PC-9 (cell line): ENCODE data around the gene NTN4.

Source experiments
- EZH2 ChIP-seq: fragments of 200-600 bp; sonication (generic); IDR thresholded peaks from 2 replicates; pipeline ENCODE4 v1.8.0; 2017; ENCODE audit warnings: antibody characterized with exemption, low read depth
- TF ChIP-seq, protein P1 (sequence below): fragments of 200-600 bp; sonication (generic); conservative IDR thresholded peaks from 2 replicates; pipeline ENCODE4 v1.6.1; 2017; ENCODE audit warnings: mixed run types, antibody characterized with exemption, mild to moderate bottlenecking, moderate library complexity

DNA sequence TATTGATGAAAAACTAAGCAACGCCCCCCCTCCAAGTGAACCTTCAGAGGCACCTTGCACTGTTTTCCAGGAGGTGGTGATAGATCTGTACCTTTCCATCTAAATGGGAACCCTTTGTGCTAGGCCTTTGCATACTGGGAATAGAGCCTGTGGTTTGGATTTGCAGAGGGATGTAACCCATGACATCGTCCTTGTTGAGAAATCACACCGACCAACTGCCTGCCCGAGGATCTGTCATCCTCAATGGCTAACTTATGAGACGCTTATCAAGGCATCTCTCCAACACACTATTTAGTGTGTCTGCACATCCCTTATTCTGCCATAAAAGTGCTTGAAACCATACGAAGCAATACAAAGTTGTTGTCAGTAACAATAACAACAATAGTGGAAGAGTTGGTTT, 22.9 kb downstream of the NTN4 start:
- TF ChIP-seq, protein P1, sequence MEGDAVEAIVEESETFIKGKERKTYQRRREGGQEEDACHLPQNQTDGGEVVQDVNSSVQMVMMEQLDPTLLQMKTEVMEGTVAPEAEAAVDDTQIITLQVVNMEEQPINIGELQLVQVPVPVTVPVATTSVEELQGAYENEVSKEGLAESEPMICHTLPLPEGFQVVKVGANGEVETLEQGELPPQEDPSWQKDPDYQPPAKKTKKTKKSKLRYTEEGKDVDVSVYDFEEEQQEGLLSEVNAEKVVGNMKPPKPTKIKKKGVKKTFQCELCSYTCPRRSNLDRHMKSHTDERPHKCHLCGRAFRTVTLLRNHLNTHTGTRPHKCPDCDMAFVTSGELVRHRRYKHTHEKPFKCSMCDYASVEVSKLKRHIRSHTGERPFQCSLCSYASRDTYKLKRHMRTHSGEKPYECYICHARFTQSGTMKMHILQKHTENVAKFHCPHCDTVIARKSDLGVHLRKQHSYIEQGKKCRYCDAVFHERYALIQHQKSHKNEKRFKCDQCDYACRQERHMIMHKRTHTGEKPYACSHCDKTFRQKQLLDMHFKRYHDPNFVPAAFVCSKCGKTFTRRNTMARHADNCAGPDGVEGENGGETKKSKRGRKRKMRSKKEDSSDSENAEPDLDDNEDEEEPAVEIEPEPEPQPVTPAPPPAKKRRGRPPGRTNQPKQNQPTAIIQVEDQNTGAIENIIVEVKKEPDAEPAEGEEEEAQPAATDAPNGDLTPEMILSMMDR: no peak
- no peak for TF ChIP-seq EZH2
